ENCODE results near the gene GNL3L. TPM values are rescaled to one million over a fixed set of nuclear protein-coding genes. Genes with fewer than 3 reads are reported as not detected.
"Not testable (repeated sequence)": the region's sequence is repeated elsewhere in the genome, so short reads cannot be mapped to it uniquely, and the experiment has no call there.

GNL3L gene
- total RNA-seq, 1 donor from 2014 or later: 41.3 TPM

- no peak for TF ChIP-seq CTCF (IDR thresholded peaks at IDR 0.05; ENCODE audit: unreplicated experiment)
- Mint-ChIP-seq H3K4me1 (no peaks in the 10 kb centered on the region), H3K27me3 (ENCODE audit: low read depth) (no peaks in the 10 kb centered on the region), H3K36me3 (peaks cover 32% of the 10 kb centered on the region), H3K9me3 (peaks cover 12% of the 10 kb centered on the region), H3K27ac (no peak overlapping the region), H3K4me3 (no peak overlapping the region)
- DNase-seq (ENCODE audit: low spot score in 2 of 2, unreplicated experiment in 2 of 2): no peak
These were observed 20.8 kb downstream of the GNL3L start for GRCh38 chrX:54550821-54551220.

GRCh38 chrX:54551801-54552200, 21.8 kb downstream of the GNL3L start:
- DNase-seq (ENCODE audit: low spot score in 2 of 2, unreplicated experiment in 2 of 2): no peak
- Mint-ChIP-seq H3K36me3 (peaks cover 36% of the 10 kb centered on the region), H3K4me1 (no peaks in the 10 kb centered on the region), H3K9me3 (peaks cover 15% of the 10 kb centered on the region), H3K4me3 (no peak overlapping the region), H3K27ac (no peak overlapping the region), H3K27me3 (ENCODE audit: low read depth) (no peaks in the 10 kb centered on the region)
- no peak for TF ChIP-seq CTCF (IDR thresholded peaks at IDR 0.05; ENCODE audit: unreplicated experiment)

- H3K27me3 Mint-ChIP-seq (ENCODE audit: low read depth); H3K4me1 Mint-ChIP-seq; H3K27ac Mint-ChIP-seq; H3K9me3 Mint-ChIP-seq; H3K4me3 Mint-ChIP-seq; DNase-seq (ENCODE audit: low spot score in 2 of 2, unreplicated experiment in 2 of 2): not testable (repeated sequence)
- peaks cover 20% of the 10 kb centered on the region for H3K36me3 Mint-ChIP-seq
These were observed 25.0 kb downstream of the GNL3L start for GRCh38 chrX:54555006-54555405.

- Mint-ChIP-seq H3K9me3 (peaks cover 12% of the 10 kb centered on the region), H3K36me3 (peaks cover 26% of the 10 kb centered on the region), H3K4me1 (no peaks in the 10 kb centered on the region), H3K27ac (no peak overlapping the region), H3K4me3 (no peak overlapping the region), H3K27me3 (ENCODE audit: low read depth) (no peaks in the 10 kb centered on the region)
- no peak for TF ChIP-seq CTCF (IDR thresholded peaks at IDR 0.05; ENCODE audit: unreplicated experiment)
- no peak for DNase-seq (ENCODE audit: low spot score in 2 of 2, unreplicated experiment in 2 of 2)
These were observed 30.4 kb downstream of the GNL3L start for GRCh38 chrX:54560411-54560810.

- Mint-ChIP-seq H3K36me3 (peaks cover 21% of the 10 kb centered on the region), H3K4me1 (no peaks in the 10 kb centered on the region), H3K27me3 (ENCODE audit: low read depth) (no peaks in the 10 kb centered on the region), H3K4me3 (no peak overlapping the region), H3K9me3 (peaks cover 8% of the 10 kb centered on the region), H3K27ac (no peak overlapping the region)
- no peak for TF ChIP-seq CTCF (IDR thresholded peaks at IDR 0.05; ENCODE audit: unreplicated experiment)
- DNase-seq (ENCODE audit: low spot score in 2 of 2, unreplicated experiment in 2 of 2): no peak
These were observed 31.6 kb downstream of the GNL3L start for GRCh38 chrX:54561622-54562021.

GRCh38 chrX:54564936-54565335, 34.9 kb downstream of the GNL3L start:
- H3K36me3 Mint-ChIP-seq: peaks cover 28% of the 10 kb centered on the region
- H3K4me3 Mint-ChIP-seq: no peak overlapping the region
- no peaks in the 10 kb centered on the region for H3K4me1 Mint-ChIP-seq
- no peak for TF ChIP-seq CTCF (IDR thresholded peaks at IDR 0.05; ENCODE audit: unreplicated experiment)
- no peak for DNase-seq (ENCODE audit: low spot score in 2 of 2, unreplicated experiment in 2 of 2)
- no peak overlapping the region for H3K27ac Mint-ChIP-seq
- no peaks in the 10 kb centered on the region for H3K27me3 Mint-ChIP-seq (ENCODE audit: low read depth)
- peaks cover 19% of the 10 kb centered on the region for H3K9me3 Mint-ChIP-seq

Measured in mesothelial cell of epicardium (in vitro differentiated cells).